IMR-90 (cell line): ENCODE measurements around the gene FOXR1.

Source experiments
- CTCF ChIP-seq: conservative IDR thresholded peaks from 2 replicates; pipeline ENCODE4 v1.5.1; 2012; ENCODE audit warnings: mild to moderate bottlenecking, low read depth, low read length, improper control_type of control experiment
- ELK1 ChIP-seq: fragments of 150-350 bp; IDR thresholded peaks from 2 replicates; pipeline ENCODE4 v1.6.1; 2016; ENCODE audit warnings: low read depth, mild to moderate bottlenecking, low read length, moderate library complexity, borderline replicate concordance
- NFE2L2 ChIP-seq: fragments of 150-350 bp; IDR thresholded peaks from 2 replicates; pipeline ENCODE4 v1.6.1; 2016; ENCODE audit warnings: low read depth, mild to moderate bottlenecking, low read length
- POLR2A ChIP-seq: IDR thresholded peaks from 2 replicates; pipeline ENCODE4 v1.6.1; 2012; ENCODE audit warnings: mild to moderate bottlenecking, low read depth, low read length
- SMC3 ChIP-seq: fragments of 150-350 bp; IDR thresholded peaks from 2 replicates; pipeline ENCODE4 v1.6.1; 2016; ENCODE audit warnings: low read depth, mild to moderate bottlenecking, antibody characterized with exemption, low read length, moderate library complexity

- TF ChIP-seq CTCF (no peak), POLR2A (no peak), SMC3 (no peak), ELK1 (no peak), NFE2L2 (no peak)
Measured at GRCh38 chr11:119028346-119029068, 56.9 kb downstream of the FOXR1 start.
